ENCODE data around the gene KLHL17.

The KLHL17 gene

DNA sequence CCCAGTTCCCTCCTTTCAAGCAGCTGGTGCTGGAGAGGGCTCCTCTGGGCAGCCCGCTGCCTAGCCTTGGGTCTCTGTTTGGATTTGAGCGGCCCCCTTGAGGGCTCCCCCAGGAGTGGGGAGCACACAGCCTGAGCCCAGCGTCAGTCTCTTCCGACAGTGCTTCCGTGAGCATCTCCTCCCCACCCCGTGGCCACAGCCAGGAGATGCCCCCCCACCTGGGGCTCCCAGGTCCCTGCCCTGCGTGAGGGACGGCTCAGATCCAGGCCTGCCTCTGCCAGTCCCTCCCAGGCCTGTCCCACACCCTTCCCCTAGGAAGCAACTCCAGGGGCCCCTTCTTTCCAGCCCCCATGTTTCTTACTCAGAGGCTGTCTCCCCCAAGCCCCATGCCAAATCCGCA lies 33.1 kb upstream of the KLHL17 start:
- H3K27me3 Mint-ChIP-seq, result peaks cover 36 to 58% of the 10 kb centered on the region in 2 donors
- H3K36me3 Mint-ChIP-seq (ENCODE audit: insufficient read depth), result peaks cover 4% of the 10 kb centered on the region
- ATAC-seq (replicated peaks), result no peak
- DNase-seq, result no peak
- H3K27ac Mint-ChIP-seq, result peak overlapping the region in 1 of 2 donors; percentile 44
- H3K4me1 Mint-ChIP-seq (ENCODE audit: low read depth in 2 of 2), result peaks cover 9 to 13% of the 10 kb centered on the region in 2 donors
- H3K9me3 Mint-ChIP-seq, result no peaks in the 10 kb centered on the region
- no peak overlapping the region for H3K4me3 Mint-ChIP-seq

DNA sequence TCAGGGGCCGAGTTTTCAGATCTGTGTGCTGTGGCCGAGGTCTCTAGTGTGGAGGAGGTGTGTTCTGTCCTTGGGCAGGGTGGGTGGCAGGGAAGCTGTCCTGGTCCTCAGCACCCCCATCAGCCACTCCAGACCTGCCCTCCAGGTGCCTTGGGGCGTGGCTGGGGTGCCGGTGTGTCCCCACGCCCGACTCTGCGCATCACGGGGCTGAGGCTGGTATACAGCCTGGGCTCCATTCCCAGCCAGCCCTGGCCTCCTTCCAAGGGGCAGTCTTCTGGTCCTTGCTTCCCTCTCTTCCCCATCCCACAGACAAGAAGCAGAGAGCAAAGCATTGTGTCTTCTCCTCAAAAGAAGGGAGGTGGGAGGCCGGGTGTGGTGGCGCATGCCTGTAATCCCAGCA lies 32.6 kb upstream of the KLHL17 start:
- DNase-seq, result no peak
- peaks cover 31 to 56% of the 10 kb centered on the region in 2 donors for H3K27me3 Mint-ChIP-seq
- no peak overlapping the region for H3K4me3 Mint-ChIP-seq
- H3K36me3 Mint-ChIP-seq (ENCODE audit: insufficient read depth), result peaks cover 4% of the 10 kb centered on the region
- H3K4me1 Mint-ChIP-seq (ENCODE audit: low read depth in 2 of 2), result peaks cover 9 to 13% of the 10 kb centered on the region in 2 donors
- H3K9me3 Mint-ChIP-seq, result no peaks in the 10 kb centered on the region
- peak overlapping the region in 1 of 2 donors; percentile 44 for H3K27ac Mint-ChIP-seq
- no peak for ATAC-seq (replicated peaks)

DNA sequence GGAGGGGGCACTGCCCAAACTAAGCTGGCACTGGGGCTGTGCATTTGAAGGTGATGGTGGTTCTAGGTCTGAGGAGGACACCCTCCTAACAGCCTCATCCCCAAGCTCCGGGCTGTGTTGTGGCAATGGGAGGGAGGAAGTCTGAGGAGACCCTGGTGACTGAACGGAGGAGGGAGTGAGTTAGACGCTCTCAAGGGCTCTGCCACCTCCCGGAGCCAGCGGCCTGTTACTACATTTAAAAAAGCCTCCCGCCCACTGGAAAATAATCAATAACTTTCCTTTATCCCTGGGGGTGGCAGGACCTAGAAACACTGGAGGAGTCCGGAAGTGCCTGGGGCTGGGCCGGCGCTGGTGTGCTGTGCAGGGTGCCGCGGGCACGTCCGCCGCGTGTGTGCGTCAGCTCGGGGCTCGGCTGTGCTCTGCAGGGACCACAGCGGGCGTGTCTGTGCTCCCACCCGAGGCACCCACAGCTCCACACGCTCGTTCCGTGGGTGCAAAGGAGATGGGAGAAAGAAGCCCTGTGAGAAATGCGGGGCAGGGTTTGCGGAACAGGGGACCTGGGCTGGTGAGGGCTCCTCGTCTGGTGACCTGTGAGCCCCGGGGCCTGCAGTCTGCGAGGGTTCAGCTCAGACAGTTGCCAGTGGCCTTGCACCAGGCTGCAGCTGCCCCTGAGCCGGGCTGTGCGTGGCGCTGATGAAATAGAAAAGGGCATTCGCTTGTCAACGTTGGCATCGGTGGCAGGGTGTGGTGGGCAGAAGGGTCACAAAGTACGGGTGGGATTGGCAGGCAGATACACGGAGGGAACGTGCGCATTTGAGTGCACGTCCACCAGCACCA lies 31.3 kb upstream of the KLHL17 start:
- Mint-ChIP-seq H3K4me3 (no peak overlapping the region), H3K36me3 (ENCODE audit: insufficient read depth) (peaks cover 4% of the 10 kb centered on the region), H3K4me1 (ENCODE audit: low read depth in 2 of 2) (peaks cover 4 to 9% of the 10 kb centered on the region in 2 donors), H3K27ac (no peak overlapping the region), H3K27me3 (peaks cover 27 to 58% of the 10 kb centered on the region in 2 donors), H3K9me3 (no peaks in the 10 kb centered on the region)
- no peak for ATAC-seq (replicated peaks)
- DNase-seq, result no peak

DNA sequence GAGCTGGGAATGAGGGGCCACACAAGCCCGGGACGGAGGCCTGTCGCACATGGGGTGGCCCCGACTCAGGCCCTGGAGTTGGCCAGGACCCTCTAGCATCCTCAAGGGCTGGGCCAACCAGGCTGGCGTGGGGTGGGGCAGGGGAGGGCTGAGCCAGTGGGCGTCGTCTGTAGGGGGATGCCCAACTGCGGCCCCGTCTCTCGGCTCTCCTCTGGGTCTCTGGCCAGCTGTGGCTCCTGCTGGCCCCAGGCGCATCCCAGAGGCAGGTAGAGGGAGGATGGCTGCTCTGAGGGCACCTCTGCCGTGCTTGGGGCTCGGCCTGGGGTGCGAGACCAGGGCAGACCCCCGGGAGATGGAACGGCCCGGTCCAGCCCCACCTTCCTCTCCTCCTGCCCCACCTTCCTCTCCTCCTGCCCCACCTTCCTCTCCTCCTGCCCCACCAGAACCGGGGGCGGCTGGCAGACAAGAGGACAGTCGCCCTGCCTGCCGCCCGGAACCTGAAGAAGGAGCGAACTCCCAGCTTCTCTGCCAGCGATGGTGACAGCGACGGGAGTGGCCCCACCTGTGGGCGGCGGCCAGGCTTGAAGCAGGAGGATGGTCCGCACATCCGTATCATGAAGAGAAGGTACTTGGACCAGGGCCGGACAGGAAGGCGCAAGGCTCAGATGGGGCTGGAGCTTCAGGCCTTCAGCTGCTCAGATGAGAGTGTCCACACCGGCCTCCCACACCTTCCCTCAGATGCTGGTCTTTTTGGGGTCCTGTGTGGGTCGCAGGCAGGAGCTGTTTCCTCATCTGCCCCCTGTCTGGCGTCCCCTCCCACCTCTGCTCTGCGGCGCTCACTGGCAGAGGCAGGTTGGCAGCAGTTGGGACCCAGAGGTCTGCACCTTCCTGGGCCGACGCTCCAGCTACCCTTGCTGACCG lies 30.4 kb upstream of the KLHL17 start:
- H3K36me3 Mint-ChIP-seq (ENCODE audit: insufficient read depth), result peaks cover 5% of the 10 kb centered on the region
- peaks cover 4 to 9% of the 10 kb centered on the region in 2 donors for H3K4me1 Mint-ChIP-seq (ENCODE audit: low read depth in 2 of 2)
- no peak overlapping the region for H3K27ac Mint-ChIP-seq
- DNase-seq (no peak), ATAC-seq (replicated peaks) (no peak)
- H3K4me3 Mint-ChIP-seq, result no peak overlapping the region
- no peaks in the 10 kb centered on the region for H3K9me3 Mint-ChIP-seq
- peaks cover 29 to 64% of the 10 kb centered on the region in 2 donors for H3K27me3 Mint-ChIP-seq

DNA sequence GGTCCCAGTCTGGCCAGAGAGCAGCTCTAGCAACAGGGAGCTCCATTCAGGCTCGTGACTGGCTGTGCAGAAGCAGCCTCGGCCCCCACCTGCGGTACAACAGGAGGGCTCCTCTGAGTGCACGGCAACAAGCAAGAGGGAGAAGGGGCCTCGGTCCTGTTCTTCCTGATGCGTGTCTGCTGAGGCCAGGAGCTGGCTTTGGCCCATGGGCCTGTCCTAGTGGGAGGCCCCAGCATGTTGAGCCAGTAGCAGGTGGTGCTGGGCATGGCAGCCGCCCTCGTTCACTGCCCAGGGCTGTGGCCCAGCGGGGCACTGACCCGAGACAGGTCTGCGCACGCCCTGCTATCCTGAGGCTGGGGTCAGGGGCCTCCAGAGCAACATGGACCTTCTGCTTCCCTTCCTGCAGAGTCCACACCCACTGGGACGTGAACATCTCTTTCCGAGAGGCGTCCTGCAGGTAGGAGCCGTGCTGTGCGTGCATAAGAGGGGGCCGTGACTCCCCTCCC lies 29.7 kb upstream of the KLHL17 start:
- Mint-ChIP-seq H3K27ac (no peak overlapping the region), H3K4me3 (no peak overlapping the region), H3K4me1 (ENCODE audit: low read depth in 2 of 2) (peaks cover 4 to 9% of the 10 kb centered on the region in 2 donors), H3K36me3 (ENCODE audit: insufficient read depth) (peaks cover 7% of the 10 kb centered on the region), H3K27me3 (peaks cover 36 to 71% of the 10 kb centered on the region in 2 donors), H3K9me3 (no peaks in the 10 kb centered on the region)
- DNase-seq (no peak), ATAC-seq (replicated peaks) (no peak)

DNA sequence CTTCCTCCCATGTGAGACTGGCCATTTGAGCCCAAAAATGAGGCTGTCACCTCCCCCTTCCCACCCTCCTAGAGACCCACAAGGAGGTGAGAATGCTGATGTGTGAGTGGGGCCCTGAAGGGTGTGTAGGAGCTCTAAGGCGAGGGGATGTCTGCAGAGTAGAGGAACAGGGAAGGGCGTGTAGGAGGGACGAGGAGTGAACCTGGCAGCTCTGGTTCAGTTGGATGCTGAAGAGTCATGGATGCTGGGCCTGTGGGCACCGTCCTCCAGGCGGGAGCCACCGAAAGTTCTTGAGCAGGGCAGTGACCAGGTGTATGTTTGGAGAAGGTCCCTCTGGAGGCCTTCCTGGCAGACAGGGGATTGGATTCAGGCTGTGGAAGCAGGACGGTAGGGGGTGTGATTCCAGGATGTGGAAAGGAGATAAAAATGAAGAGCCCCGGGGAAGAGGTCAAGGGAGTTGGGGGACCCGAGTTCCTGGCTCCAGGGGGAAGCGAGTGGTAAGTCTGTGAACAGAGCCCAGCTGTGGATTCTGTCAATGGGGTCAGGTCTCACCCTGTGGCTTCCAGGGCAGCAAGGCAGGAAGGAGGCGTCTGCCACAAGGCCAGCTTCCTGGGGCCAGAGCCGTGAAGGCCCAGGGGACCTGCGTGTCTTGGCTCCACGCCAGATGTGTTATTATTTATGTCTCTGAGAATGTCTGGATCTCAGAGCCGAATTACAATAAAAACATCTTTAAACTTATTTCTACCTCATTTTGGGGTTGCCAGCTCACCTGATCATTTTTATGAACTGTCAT lies 28.8 kb upstream of the KLHL17 start:
- DNase-seq (no peak), ATAC-seq (replicated peaks) (peak; percentile 42)
- no peaks in the 10 kb centered on the region for H3K9me3 Mint-ChIP-seq
- peaks cover 28 to 64% of the 10 kb centered on the region in 2 donors for H3K27me3 Mint-ChIP-seq
- H3K4me3 Mint-ChIP-seq, result no peak overlapping the region
- peaks cover 7% of the 10 kb centered on the region for H3K36me3 Mint-ChIP-seq (ENCODE audit: insufficient read depth)
- peaks cover 4 to 7% of the 10 kb centered on the region in 2 donors for H3K4me1 Mint-ChIP-seq (ENCODE audit: low read depth in 2 of 2)
- peak overlapping the region in 1 of 2 donors; percentile 53 for H3K27ac Mint-ChIP-seq

DNA sequence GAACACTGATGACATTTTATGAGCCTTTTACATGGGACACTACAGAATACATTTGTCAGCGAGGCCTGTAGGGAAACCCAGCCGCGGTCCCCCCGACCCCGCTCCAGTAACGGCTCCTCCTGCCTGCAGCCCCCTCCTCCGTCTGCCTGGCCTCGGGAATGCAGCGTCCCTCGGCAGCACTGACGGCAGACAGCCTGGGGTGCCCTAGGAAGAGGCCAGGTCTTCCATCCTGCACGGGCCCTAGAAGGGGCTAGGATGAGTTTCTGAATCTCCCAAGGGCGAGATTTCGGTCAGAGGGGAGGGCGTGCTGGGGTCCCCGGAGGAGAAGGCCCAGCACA lies 28.2 kb upstream of the KLHL17 start:
- DNase-seq, result no peak
- Mint-ChIP-seq H3K9me3 (no peaks in the 10 kb centered on the region), H3K4me1 (ENCODE audit: low read depth in 2 of 2) (peaks cover 4 to 7% of the 10 kb centered on the region in 2 donors), H3K36me3 (ENCODE audit: insufficient read depth) (peaks cover 7% of the 10 kb centered on the region), H3K4me3 (no peak overlapping the region), H3K27ac (no peak overlapping the region), H3K27me3 (peaks cover 22 to 64% of the 10 kb centered on the region in 2 donors)
- no peak for ATAC-seq (replicated peaks)

DNA sequence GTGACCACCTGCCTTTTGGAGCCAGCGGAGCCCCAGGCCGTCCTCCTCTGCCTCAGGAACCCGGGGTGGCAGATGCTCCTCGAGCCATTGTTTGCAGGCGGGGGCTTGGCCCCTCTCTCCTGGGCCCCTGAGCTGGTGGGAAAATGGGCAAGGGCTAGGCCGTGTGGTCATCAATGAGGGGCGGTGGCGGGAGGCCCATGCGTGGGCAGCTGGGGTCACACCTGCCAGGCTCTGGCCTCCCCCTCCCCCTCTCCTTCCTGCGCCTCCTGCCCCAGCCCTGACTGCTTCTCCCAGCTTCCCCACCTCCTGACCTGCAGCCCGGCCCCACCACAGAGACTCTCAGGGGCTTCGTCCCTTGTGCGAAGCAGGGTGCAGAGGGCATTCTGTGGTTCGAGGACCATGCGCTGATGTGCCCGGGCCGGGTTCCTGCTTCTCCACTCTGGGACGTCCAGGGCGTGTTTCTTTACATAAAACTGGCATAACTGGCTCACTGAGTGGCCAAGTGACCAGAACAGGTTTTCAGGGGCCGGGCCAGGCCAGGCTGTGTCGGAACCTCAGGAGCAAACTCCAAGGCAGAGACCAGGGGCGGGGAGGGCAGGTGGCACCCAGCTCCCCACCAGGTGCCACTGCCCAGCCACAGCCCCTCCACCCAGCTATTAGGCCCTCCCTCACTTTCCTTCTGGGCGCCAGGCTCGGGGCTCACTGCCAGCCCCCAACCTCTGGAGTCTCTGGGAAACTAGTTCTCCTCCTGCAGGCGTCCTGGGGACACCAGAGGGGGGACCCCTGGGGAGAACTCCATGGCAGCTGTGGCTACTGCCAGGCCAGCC lies 27.4 kb upstream of the KLHL17 start:
- H3K36me3 Mint-ChIP-seq (ENCODE audit: insufficient read depth), result peaks cover 5% of the 10 kb centered on the region
- DNase-seq (no peak), ATAC-seq (replicated peaks) (no peak)
- H3K4me3 Mint-ChIP-seq, result no peak overlapping the region
- H3K27ac Mint-ChIP-seq, result no peak overlapping the region
- H3K9me3 Mint-ChIP-seq, result no peaks in the 10 kb centered on the region
- H3K27me3 Mint-ChIP-seq, result peaks cover 21 to 62% of the 10 kb centered on the region in 2 donors
- peaks cover 4 to 7% of the 10 kb centered on the region in 2 donors for H3K4me1 Mint-ChIP-seq (ENCODE audit: low read depth in 2 of 2)

DNA sequence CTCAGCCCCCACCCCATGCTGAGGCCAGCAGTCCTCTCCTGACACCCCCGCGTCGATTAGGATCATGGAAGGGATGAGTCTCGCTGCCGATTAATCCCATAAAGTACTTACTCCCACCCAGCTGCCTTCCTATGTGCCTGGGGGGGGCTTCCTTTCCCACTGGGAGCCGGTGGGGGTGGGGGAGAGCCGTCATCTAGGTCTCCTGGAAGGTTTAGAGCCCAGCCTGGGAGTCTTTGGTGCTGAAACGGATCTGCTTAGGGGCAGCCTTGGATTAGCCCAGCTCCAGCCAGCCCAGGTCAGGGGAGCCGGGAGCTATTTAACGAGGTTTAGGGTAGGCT lies 26.8 kb upstream of the KLHL17 start:
- H3K27ac Mint-ChIP-seq, result no peak overlapping the region
- H3K9me3 Mint-ChIP-seq, result no peaks in the 10 kb centered on the region
- H3K27me3 Mint-ChIP-seq, result peaks cover 24 to 67% of the 10 kb centered on the region in 2 donors
- H3K36me3 Mint-ChIP-seq (ENCODE audit: insufficient read depth), result peaks cover 3% of the 10 kb centered on the region
- H3K4me3 Mint-ChIP-seq, result no peak overlapping the region
- ATAC-seq (replicated peaks), result no peak
- peaks cover 4 to 7% of the 10 kb centered on the region in 2 donors for H3K4me1 Mint-ChIP-seq (ENCODE audit: low read depth in 2 of 2)
- DNase-seq, result no peak

DNA sequence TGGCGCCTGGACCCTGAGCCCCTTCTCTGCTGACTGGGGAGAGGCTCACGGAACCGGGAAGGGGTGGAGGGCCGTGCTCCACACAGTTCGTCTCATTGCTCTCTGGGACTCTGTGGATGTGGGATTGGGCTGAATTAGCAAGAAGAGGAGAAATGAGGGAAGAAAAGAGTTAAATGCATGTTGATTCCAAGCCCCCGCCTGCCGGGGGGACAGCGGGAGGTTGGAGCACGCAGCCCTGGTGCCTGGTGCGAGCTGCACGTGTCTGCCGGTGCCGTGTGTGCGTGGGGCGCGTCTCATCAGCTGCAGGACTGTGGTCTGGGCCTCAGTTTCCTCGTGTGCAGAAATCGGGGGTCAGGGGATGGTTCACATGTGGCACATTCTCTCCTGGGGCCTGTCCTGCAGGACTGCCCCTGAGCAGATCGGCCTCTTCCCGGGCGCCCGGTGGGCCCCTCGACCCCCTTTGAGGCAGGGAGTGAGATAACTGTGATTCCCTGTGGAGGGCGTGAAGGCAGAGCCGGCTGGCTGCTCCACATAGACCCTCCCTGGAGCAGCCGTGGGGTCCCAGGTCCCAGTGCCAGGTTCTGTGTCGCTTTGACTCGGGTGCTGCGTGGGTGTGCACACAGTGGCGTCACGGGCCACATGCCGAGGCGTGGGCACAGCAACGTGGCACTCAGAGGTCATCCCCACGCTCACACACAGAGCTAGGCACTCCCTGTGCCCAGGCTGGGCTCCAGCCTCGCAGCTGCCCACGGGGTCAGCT lies 25.2 kb upstream of the KLHL17 start:
- Mint-ChIP-seq H3K4me1 (ENCODE audit: low read depth in 2 of 2) (peaks cover 4 to 9% of the 10 kb centered on the region in 2 donors), H3K9me3 (no peaks in the 10 kb centered on the region), H3K27ac (no peak overlapping the region), H3K36me3 (ENCODE audit: insufficient read depth) (peaks cover 3% of the 10 kb centered on the region), H3K4me3 (peak overlapping the region in 1 of 2 donors; percentile 10), H3K27me3 (peaks cover 22 to 69% of the 10 kb centered on the region in 2 donors)
- ATAC-seq (replicated peaks), result no peak
- no peak for DNase-seq

DNA sequence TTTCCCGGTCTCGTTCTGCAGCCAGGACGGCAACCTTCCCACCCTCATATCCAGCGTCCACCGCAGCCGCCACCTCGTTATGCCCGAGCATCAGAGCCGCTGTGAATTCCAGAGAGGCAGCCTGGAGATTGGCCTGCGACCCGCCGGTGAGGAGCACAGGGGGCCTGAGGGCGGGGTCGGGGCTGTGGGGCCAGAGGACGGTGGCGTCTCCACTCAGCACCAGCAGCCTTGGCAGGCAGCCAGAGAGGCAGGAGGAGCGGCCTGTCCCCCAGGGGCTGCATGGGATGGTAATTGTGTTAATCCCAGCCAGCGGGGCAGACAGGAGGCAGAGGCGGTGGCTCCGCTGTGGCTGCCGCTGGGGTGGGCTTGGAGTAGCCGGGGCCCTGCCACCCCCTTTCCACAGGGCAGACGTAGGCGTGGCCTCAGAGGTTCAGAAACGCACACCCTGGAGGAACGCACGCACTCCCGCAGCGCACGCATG lies 24.6 kb upstream of the KLHL17 start:
- Mint-ChIP-seq H3K9me3 (no peaks in the 10 kb centered on the region), H3K4me1 (ENCODE audit: low read depth in 2 of 2) (peaks cover 4 to 9% of the 10 kb centered on the region in 2 donors), H3K27ac (no peak overlapping the region), H3K27me3 (peaks cover 25 to 72% of the 10 kb centered on the region in 2 donors), H3K36me3 (ENCODE audit: insufficient read depth) (peaks cover 3% of the 10 kb centered on the region), H3K4me3 (peak overlapping the region in 1 of 2 donors; percentile 10)
- ATAC-seq (replicated peaks) (no peak), DNase-seq (no peak)

All from effector memory CD8-positive, alpha-beta T cell (primary cell).